HEK293 (cell line): ENCODE results near the gene PARVA.

Experiments
- CTCF ChIA-PET: fragments of 350-600 bp; formaldehyde crosslinking; extraction: SDS; loops from one replicate; lab custom pipeline; 2021; ENCODE audit warnings: antibody characterized with exemption; lab: Yijun Ruan, JAX
- POLR2A ChIA-PET: fragments of 300-600 bp; formaldehyde crosslinking; extraction: SDS; loops from one replicate; lab custom pipeline; 2020; ENCODE audit warnings: antibody characterized with exemption, inconsistent platforms; lab: Yijun Ruan, JAX
- H3K27ac ChIP-seq: fragments of 200-500 bp; sonication (Bioruptor generic); 2 replicates; pipeline ENCODE4 v1.5.1; 2014; ENCODE audit warnings: low read depth, low read length, control low read depth, inconsistent platforms; ENCODE audit errors: extremely low read depth
- H3K36me3 ChIP-seq, 2 experiments: fragments of 200-500 bp in 1 of 2; sonication (Bioruptor generic) in 1 of 2; 1 replicate in 1 of 2; 2 replicates in 1 of 2; pipeline ENCODE4 v1.5.1; 2014 to 2017; ENCODE audit warnings: inconsistent platforms in 2 of 2, low read length in 2 of 2; ENCODE audit not compliant: control insufficient read depth in 2 of 2, insufficient read depth in 1 of 2
- H3K4me1 ChIP-seq: fragments of 200-500 bp; sonication (Bioruptor generic); 2 replicates; pipeline ENCODE4 v1.5.1; 2014; ENCODE audit warnings: mild to moderate bottlenecking, low read length, inconsistent platforms; ENCODE audit not compliant: control insufficient read depth, insufficient read depth
- H3K4me3 ChIP-seq: 2 replicates; pipeline ENCODE4 v1.5.1; 2011; ENCODE audit warnings: low read depth, mild to moderate bottlenecking, control low read depth, low read length, moderate library complexity
- H3K9me3 ChIP-seq: fragments of 200-500 bp; sonication (Bioruptor generic); 2 replicates; pipeline ENCODE4 v1.5.1; 2014; ENCODE audit warnings: low read depth, low read length, inconsistent platforms; ENCODE audit not compliant: control insufficient read depth, insufficient read depth
- KLF9 ChIP-seq: fragments of 450-650 bp; formaldehyde crosslinking; IDR thresholded peaks from 2 replicates; pipeline ENCODE4 v1.5.1; 2016; ENCODE audit warnings: missing biosample characterization, missing genetic modification characterization, low read depth
- SETDB1 ChIP-seq: IDR thresholded peaks from one replicate; pipeline ENCODE4 v1.6.1; 2017; ENCODE audit warnings: mild to moderate bottlenecking, low read length, moderate library complexity, mixed read lengths; ENCODE audit not compliant: insufficient read length
- TRIM28 ChIP-seq: IDR thresholded peaks from 2 replicates; pipeline ENCODE4 v1.6.1; 2011; ENCODE audit warnings: low read length, control low read depth, borderline replicate concordance
- ZFP69B ChIP-seq: fragments of 450-650 bp; formaldehyde crosslinking; IDR thresholded peaks from 2 replicates; pipeline ENCODE4 v1.5.1; 2016; ENCODE audit warnings: missing biosample characterization, missing genetic modification characterization
- ZIC2 ChIP-seq: fragments of 450-650 bp; formaldehyde crosslinking; IDR thresholded peaks from 2 replicates; pipeline ENCODE4 v1.5.1; 2016; ENCODE audit warnings: missing biosample characterization, missing genetic modification characterization
- ZNF169 ChIP-seq: fragments of 450-650 bp; formaldehyde crosslinking; IDR thresholded peaks from 2 replicates; pipeline ENCODE4 v1.5.1; 2016; ENCODE audit warnings: missing biosample characterization, missing genetic modification characterization
- ZNF174 ChIP-seq: fragments of 450-650 bp; formaldehyde crosslinking; IDR thresholded peaks from 2 replicates; pipeline ENCODE4 v1.5.0; 2017; ENCODE audit warnings: missing biosample characterization, mild to moderate bottlenecking, missing genetic modification characterization
- ZNF221 ChIP-seq: fragments of 450-650 bp; formaldehyde crosslinking; IDR thresholded peaks from 2 replicates; pipeline ENCODE4 v1.5.1; 2017; ENCODE audit warnings: missing biosample characterization, missing genetic modification characterization, borderline replicate concordance
- ZNF354C ChIP-seq: fragments of 450-650 bp; formaldehyde crosslinking; IDR thresholded peaks from 2 replicates; pipeline ENCODE4 v1.5.1; 2016; ENCODE audit warnings: missing biosample characterization, missing genetic modification characterization, low read depth, borderline replicate concordance
- ZNF549 ChIP-seq: fragments of 450-650 bp; IDR thresholded peaks from 2 replicates; pipeline ENCODE4 v1.5.1; 2018; ENCODE audit warnings: missing biosample characterization, missing genetic modification characterization, mild to moderate bottlenecking, inconsistent platforms, moderate library complexity
- TF ChIP-seq, protein P1 (sequence below): fragments of 450-650 bp; formaldehyde crosslinking; IDR thresholded peaks from 2 replicates; pipeline ENCODE4 v1.5.1; 2016; ENCODE audit warnings: missing biosample characterization, missing genetic modification characterization
- TF ChIP-seq, protein P2 (sequence below): fragments of 450-650 bp; formaldehyde crosslinking; IDR thresholded peaks from 2 replicates; pipeline ENCODE4 v1.5.1; 2016; ENCODE audit warnings: missing biosample characterization, missing genetic modification characterization
- TF ChIP-seq, protein P3 (sequence below): fragments of 450-650 bp; formaldehyde crosslinking; IDR thresholded peaks from 2 replicates; pipeline ENCODE4 v1.5.1; 2016; ENCODE audit warnings: missing biosample characterization, missing genetic modification characterization, low read depth
- TF ChIP-seq, protein P4 (sequence below): fragments of 450-650 bp; IDR thresholded peaks from 2 replicates; pipeline ENCODE4 v1.5.1; 2018; ENCODE audit warnings: missing biosample characterization, mild to moderate bottlenecking, missing genetic modification characterization
- TF ChIP-seq, protein P5 (sequence below): IDR thresholded peaks from 2 replicates; pipeline ENCODE4 v1.6.1; 2011; ENCODE audit warnings: mild to moderate bottlenecking, low read depth, low read length, borderline replicate concordance

The PARVA gene

DNA sequence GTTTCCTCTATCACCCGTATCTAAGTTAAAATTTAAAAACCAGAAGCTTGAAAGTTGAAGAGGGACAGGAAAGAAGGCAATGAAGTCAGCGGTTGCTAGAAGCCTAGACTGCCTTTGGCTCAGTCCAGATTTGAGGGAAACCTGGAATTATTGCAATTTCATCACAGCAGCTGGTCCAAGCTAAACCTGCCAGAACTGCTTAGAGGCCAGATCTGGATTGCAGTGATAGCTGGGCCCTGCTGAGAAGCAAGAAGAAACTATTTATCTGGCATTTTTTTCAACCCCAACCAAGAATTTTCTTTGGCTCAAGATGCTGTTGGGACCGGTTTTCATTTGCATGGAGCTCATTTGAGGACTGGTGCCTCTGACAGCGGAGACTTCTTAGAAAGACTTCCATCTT, 175.3 kb downstream of the PARVA start:
- TF ChIP-seq, protein P1, sequence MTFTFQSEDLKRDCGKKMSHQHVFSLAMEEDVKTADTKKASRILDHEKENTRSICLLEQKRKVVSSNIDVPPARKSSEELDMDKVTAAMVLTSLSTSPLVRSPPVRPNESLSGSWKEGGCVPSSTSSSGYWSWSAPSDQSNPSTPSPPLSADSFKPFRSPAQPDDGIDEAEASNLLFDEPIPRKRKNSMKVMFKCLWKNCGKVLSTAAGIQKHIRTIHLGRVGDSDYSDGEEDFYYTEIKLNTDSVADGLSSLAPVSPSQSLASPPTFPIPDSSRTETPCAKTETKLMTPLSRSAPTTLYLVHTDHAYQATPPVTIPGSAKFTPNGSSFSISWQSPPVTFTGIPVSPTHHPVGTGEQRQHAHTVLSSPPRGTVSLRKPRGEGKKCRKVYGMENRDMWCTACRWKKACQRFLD, result no peak
- TF ChIP-seq ZNF221 (tag by site-specific recombination) (no peak), KLF9 (tag by site-specific recombination) (no peak), ZIC2 (no peak), ZFP69B (tag by site-specific recombination) (no peak), ZNF174 (tag by site-specific recombination) (no peak), ZNF169 (tag by site-specific recombination) (no peak)
- TF ChIP-seq, protein P2, sequence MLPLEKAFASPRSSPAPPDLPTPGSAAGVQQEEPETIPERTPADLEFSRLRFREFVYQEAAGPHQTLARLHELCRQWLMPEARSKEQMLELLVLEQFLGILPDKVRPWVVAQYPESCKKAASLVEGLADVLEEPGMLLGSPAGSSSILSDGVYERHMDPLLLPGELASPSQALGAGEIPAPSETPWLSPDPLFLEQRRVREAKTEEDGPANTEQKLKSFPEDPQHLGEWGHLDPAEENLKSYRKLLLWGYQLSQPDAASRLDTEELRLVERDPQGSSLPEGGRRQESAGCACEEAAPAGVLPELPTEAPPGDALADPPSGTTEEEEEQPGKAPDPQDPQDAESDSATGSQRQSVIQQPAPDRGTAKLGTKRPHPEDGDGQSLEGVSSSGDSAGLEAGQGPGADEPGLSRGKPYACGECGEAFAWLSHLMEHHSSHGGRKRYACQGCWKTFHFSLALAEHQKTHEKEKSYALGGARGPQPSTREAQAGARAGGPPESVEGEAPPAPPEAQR (tag by site-specific recombination), result no peak
- TF ChIP-seq, protein P3, sequence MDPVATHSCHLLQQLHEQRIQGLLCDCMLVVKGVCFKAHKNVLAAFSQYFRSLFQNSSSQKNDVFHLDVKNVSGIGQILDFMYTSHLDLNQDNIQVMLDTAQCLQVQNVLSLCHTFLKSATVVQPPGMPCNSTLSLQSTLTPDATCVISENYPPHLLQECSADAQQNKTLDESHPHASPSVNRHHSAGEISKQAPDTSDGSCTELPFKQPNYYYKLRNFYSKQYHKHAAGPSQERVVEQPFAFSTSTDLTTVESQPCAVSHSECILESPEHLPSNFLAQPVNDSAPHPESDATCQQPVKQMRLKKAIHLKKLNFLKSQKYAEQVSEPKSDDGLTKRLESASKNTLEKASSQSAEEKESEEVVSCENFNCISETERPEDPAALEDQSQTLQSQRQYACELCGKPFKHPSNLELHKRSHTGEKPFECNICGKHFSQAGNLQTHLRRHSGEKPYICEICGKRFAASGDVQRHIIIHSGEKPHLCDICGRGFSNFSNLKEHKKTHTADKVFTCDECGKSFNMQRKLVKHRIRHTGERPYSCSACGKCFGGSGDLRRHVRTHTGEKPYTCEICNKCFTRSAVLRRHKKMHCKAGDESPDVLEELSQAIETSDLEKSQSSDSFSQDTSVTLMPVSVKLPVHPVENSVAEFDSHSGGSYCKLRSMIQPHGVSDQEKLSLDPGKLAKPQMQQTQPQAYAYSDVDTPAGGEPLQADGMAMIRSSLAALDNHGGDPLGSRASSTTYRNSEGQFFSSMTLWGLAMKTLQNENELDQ (tag by site-specific recombination), result no peak
- TF ChIP-seq, protein P4, sequence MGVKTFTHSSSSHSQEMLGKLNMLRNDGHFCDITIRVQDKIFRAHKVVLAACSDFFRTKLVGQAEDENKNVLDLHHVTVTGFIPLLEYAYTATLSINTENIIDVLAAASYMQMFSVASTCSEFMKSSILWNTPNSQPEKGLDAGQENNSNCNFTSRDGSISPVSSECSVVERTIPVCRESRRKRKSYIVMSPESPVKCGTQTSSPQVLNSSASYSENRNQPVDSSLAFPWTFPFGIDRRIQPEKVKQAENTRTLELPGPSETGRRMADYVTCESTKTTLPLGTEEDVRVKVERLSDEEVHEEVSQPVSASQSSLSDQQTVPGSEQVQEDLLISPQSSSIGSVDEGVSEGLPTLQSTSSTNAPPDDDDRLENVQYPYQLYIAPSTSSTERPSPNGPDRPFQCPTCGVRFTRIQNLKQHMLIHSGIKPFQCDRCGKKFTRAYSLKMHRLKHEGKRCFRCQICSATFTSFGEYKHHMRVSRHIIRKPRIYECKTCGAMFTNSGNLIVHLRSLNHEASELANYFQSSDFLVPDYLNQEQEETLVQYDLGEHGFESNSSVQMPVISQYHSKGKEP (tag by site-specific recombination), result no peak
- TF ChIP-seq, all 188 proteins: peak for 0
- ChIA-PET CTCF (interaction anchor here (0.6 to 0.7 kb wide), 3 partner anchors 15 to 46 kb away, joined by 3 to 5 read pairs (median 3); no protein-coding TSS in a partner anchor), POLR2A (no interaction called here)
- Histone ChIP-seq H3K4me1 (no peaks in the 10 kb centered on the region), H3K27ac (no peak overlapping the region), H3K9me3 (no peaks in the 10 kb centered on the region), H3K4me3 (no peak overlapping the region), H3K36me3 (no peaks in the 10 kb centered on the region)

DNA sequence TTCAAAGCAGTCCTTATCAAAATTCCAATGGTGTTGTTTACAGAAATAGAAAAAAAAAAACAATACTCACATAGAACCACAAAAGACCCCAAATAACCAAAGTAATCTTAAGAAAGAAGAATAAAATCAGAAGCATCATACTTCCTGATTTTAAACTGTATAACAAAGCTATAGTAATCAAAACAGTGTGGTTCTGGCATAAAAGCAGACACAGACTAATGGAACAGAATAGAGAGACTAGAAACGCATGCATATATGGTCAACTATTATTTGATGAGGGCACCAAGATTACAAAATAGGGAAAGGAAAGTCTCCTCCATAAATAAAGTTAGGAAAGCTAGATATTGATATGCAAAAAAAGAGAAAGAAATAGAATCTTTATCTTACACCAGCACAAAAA, 176.8 kb downstream of the PARVA start:
- Histone ChIP-seq H3K9me3 (no peaks in the 10 kb centered on the region), H3K4me1 (no peaks in the 10 kb centered on the region), H3K27ac (no peak overlapping the region), H3K36me3 (no peaks in the 10 kb centered on the region), H3K4me3 (no peak overlapping the region)
- ChIA-PET CTCF (interaction anchor here (0.7 to 1.1 kb wide), 3 partner anchors 40 to 340 kb away, joined by 3 to 5 read pairs (median 4); no protein-coding TSS in a partner anchor), POLR2A (no interaction called here)
- TF ChIP-seq TRIM28, result peak; percentile 26; the same call in 1 of the 2 replicates
- no peak for TF ChIP-seq ZNF549
- no peak for TF ChIP-seq ZNF354C (tag by site-specific recombination)
- TF ChIP-seq, protein P5, sequence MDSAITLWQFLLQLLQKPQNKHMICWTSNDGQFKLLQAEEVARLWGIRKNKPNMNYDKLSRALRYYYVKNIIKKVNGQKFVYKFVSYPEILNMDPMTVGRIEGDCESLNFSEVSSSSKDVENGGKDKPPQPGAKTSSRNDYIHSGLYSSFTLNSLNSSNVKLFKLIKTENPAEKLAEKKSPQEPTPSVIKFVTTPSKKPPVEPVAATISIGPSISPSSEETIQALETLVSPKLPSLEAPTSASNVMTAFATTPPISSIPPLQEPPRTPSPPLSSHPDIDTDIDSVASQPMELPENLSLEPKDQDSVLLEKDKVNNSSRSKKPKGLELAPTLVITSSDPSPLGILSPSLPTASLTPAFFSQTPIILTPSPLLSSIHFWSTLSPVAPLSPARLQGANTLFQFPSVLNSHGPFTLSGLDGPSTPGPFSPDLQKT, result no peak
- peak; percentile 33 for TF ChIP-seq SETDB1
